Measurements from ENCODE around the gene ZDHHC24.

The ZDHHC24 gene

GRCh38 chr11:66510271-66510989 lies 35.4 kb downstream of the ZDHHC24 start, which contains the start of gene BBS1:
TSS of gene BBS1 (plus strand) at chr11:66510635. CDS start at chr11:66510660, 25 bp downstream.
- H3K27ac ChIP-seq (ENCODE audit: low read length), result peak within 1 kb of the TSS; percentile 6

GRCh38 chr11:66509131-66509561 lies 36.7 kb downstream of the ZDHHC24 start:
- Histone ChIP-seq H3K9ac (ENCODE audit: low read depth, low read length) (no peak overlapping the region), H3K27me3 (ENCODE audit: insufficient read depth, low read length) (no peaks in the 10 kb centered on the region), H3K4me3 (ENCODE audit: low read length) (no peak overlapping the region), H3K9me3 (ENCODE audit: insufficient read depth, low read depth, low read length) (no peaks in the 10 kb centered on the region), H3K27ac (ENCODE audit: low read length) (no peak overlapping the region), H3K4me1 (ENCODE audit: insufficient read depth, low read length) (peaks cover 4% of the 10 kb centered on the region; the same call in 1 of the 2 replicates), H3K36me3 (ENCODE audit: insufficient read depth, low read depth, low read length) (peaks cover 18% of the 10 kb centered on the region; the same call in 1 of the 2 replicates)

More at GRCh38 chr11:66510271-66510989, 35.4 kb downstream of the ZDHHC24 start, which contains the start of gene BBS1:
- H3K4me3 ChIP-seq (ENCODE audit: low read length), result peak within 1 kb of the TSS; percentile 80
- no peaks in the 10 kb centered on the region for H3K9me3 ChIP-seq (ENCODE audit: insufficient read depth, low read depth, low read length)
- peaks cover 11% of the 10 kb centered on the region; the same call in 1 of the 2 replicates for H3K36me3 ChIP-seq (ENCODE audit: insufficient read depth, low read depth, low read length)
- no peaks in the 10 kb centered on the region for H3K27me3 ChIP-seq (ENCODE audit: insufficient read depth, low read length)
- H3K4me1 ChIP-seq (ENCODE audit: insufficient read depth, low read length), result peaks cover 4% of the 10 kb centered on the region; the same call in 1 of the 2 replicates
- H3K9ac ChIP-seq (ENCODE audit: low read depth, low read length), result peak within 1 kb of the TSS; percentile 75

GRCh38 chr11:66505276-66505816 lies 40.5 kb downstream of the ZDHHC24 start:
- Histone ChIP-seq H3K27me3 (ENCODE audit: insufficient read depth, low read length) (no peaks in the 10 kb centered on the region), H3K9me3 (ENCODE audit: insufficient read depth, low read depth, low read length) (no peaks in the 10 kb centered on the region), H3K27ac (ENCODE audit: low read length) (no peak overlapping the region), H3K4me1 (ENCODE audit: insufficient read depth, low read length) (no peaks in the 10 kb centered on the region), H3K4me3 (ENCODE audit: low read length) (no peak overlapping the region), H3K9ac (ENCODE audit: low read depth, low read length) (no peak overlapping the region), H3K36me3 (ENCODE audit: insufficient read depth, low read depth, low read length) (peaks cover 23% of the 10 kb centered on the region; the same call in 1 of the 2 replicates)

GRCh38 chr11:66498506-66498905 lies 47.3 kb downstream of the ZDHHC24 start:
- no peak overlapping the region for H3K9ac ChIP-seq (ENCODE audit: low read depth, low read length)
- no peaks in the 10 kb centered on the region for H3K27me3 ChIP-seq (ENCODE audit: insufficient read depth, low read length)
- no peak overlapping the region for H3K27ac ChIP-seq (ENCODE audit: low read length)
- H3K4me3 ChIP-seq (ENCODE audit: low read length), result no peak overlapping the region
- peaks cover 36% of the 10 kb centered on the region for H3K36me3 ChIP-seq (ENCODE audit: insufficient read depth, low read depth, low read length)
- no peaks in the 10 kb centered on the region for H3K9me3 ChIP-seq (ENCODE audit: insufficient read depth, low read depth, low read length)
- H3K4me1 ChIP-seq (ENCODE audit: insufficient read depth, low read length), result no peaks in the 10 kb centered on the region

GRCh38 chr11:66497206-66497605 lies 48.6 kb downstream of the ZDHHC24 start:
- H3K27me3 ChIP-seq (ENCODE audit: insufficient read depth, low read length), result no peaks in the 10 kb centered on the region
- H3K4me3 ChIP-seq (ENCODE audit: low read length), result no peak overlapping the region
- no peak overlapping the region for H3K9ac ChIP-seq (ENCODE audit: low read depth, low read length)
- no peak overlapping the region for H3K27ac ChIP-seq (ENCODE audit: low read length)
- no peaks in the 10 kb centered on the region for H3K9me3 ChIP-seq (ENCODE audit: insufficient read depth, low read depth, low read length)
- H3K36me3 ChIP-seq (ENCODE audit: insufficient read depth, low read depth, low read length), result peaks cover 47% of the 10 kb centered on the region
- H3K4me1 ChIP-seq (ENCODE audit: insufficient read depth, low read length), result no peaks in the 10 kb centered on the region

GRCh38 chr11:66495401-66495854 lies 50.4 kb downstream of the ZDHHC24 start:
- Histone ChIP-seq H3K4me1 (ENCODE audit: insufficient read depth, low read length) (peaks cover 3% of the 10 kb centered on the region; the same call in 1 of the 2 replicates), H3K4me3 (ENCODE audit: low read length) (no peak overlapping the region), H3K27me3 (ENCODE audit: insufficient read depth, low read length) (no peaks in the 10 kb centered on the region), H3K9ac (ENCODE audit: low read depth, low read length) (no peak overlapping the region), H3K27ac (ENCODE audit: low read length) (no peak overlapping the region), H3K9me3 (ENCODE audit: insufficient read depth, low read depth, low read length) (no peaks in the 10 kb centered on the region), H3K36me3 (ENCODE audit: insufficient read depth, low read depth, low read length) (peaks cover 55% of the 10 kb centered on the region)

GRCh38 chr11:66494935-66495334 lies 50.9 kb downstream of the ZDHHC24 start:
- peaks cover 3% of the 10 kb centered on the region; the same call in 1 of the 2 replicates for H3K4me1 ChIP-seq (ENCODE audit: insufficient read depth, low read length)
- H3K27me3 ChIP-seq (ENCODE audit: insufficient read depth, low read length), result no peaks in the 10 kb centered on the region
- H3K27ac ChIP-seq (ENCODE audit: low read length), result no peak overlapping the region
- peaks cover 50% of the 10 kb centered on the region for H3K36me3 ChIP-seq (ENCODE audit: insufficient read depth, low read depth, low read length)
- H3K9ac ChIP-seq (ENCODE audit: low read depth, low read length), result no peak overlapping the region
- no peaks in the 10 kb centered on the region for H3K9me3 ChIP-seq (ENCODE audit: insufficient read depth, low read depth, low read length)
- no peak overlapping the region for H3K4me3 ChIP-seq (ENCODE audit: low read length)

- Histone ChIP-seq H3K36me3 (ENCODE audit: insufficient read depth, low read depth, low read length) (peaks cover 54% of the 10 kb centered on the region), H3K27me3 (ENCODE audit: insufficient read depth, low read length) (no peaks in the 10 kb centered on the region), H3K4me1 (ENCODE audit: insufficient read depth, low read length) (peaks cover 3% of the 10 kb centered on the region; the same call in 1 of the 2 replicates), H3K27ac (ENCODE audit: low read length) (no peak overlapping the region), H3K9me3 (ENCODE audit: insufficient read depth, low read depth, low read length) (no peaks in the 10 kb centered on the region), H3K9ac (ENCODE audit: low read depth, low read length) (no peak overlapping the region), H3K4me3 (ENCODE audit: low read length) (no peak overlapping the region)
Measured at GRCh38 chr11:66494458-66494857, 51.4 kb downstream of the ZDHHC24 start.

- H3K4me1 ChIP-seq (ENCODE audit: insufficient read depth, low read length), result peaks cover 3% of the 10 kb centered on the region; the same call in 1 of the 2 replicates
- no peaks in the 10 kb centered on the region for H3K9me3 ChIP-seq (ENCODE audit: insufficient read depth, low read depth, low read length)
- H3K27ac ChIP-seq (ENCODE audit: low read length), result no peak overlapping the region
- no peak overlapping the region for H3K9ac ChIP-seq (ENCODE audit: low read depth, low read length)
- no peak overlapping the region for H3K4me3 ChIP-seq (ENCODE audit: low read length)
- no peaks in the 10 kb centered on the region for H3K27me3 ChIP-seq (ENCODE audit: insufficient read depth, low read length)
- H3K36me3 ChIP-seq (ENCODE audit: insufficient read depth, low read depth, low read length), result peaks cover 59% of the 10 kb centered on the region
Measured at GRCh38 chr11:66493130-66493529, 52.7 kb downstream of the ZDHHC24 start.

- Histone ChIP-seq H3K27ac (ENCODE audit: low read length) (peak overlapping the region; percentile 45), H3K27me3 (ENCODE audit: insufficient read depth, low read length) (no peaks in the 10 kb centered on the region), H3K4me3 (ENCODE audit: low read length) (no peak overlapping the region), H3K36me3 (ENCODE audit: insufficient read depth, low read depth, low read length) (peaks cover 63% of the 10 kb centered on the region), H3K9me3 (ENCODE audit: insufficient read depth, low read depth, low read length) (no peaks in the 10 kb centered on the region), H3K9ac (ENCODE audit: low read depth, low read length) (peak overlapping the region; percentile 5; the same call in 1 of the 2 replicates), H3K4me1 (ENCODE audit: insufficient read depth, low read length) (peaks cover 3% of the 10 kb centered on the region; the same call in 1 of the 2 replicates)
Measured at GRCh38 chr11:66492161-66492865, 53.5 kb downstream of the ZDHHC24 start.

- Histone ChIP-seq H3K4me3 (ENCODE audit: low read length) (no peak overlapping the region), H3K27me3 (ENCODE audit: insufficient read depth, low read length) (no peaks in the 10 kb centered on the region), H3K4me1 (ENCODE audit: insufficient read depth, low read length) (peaks cover 3% of the 10 kb centered on the region; the same call in 1 of the 2 replicates), H3K9me3 (ENCODE audit: insufficient read depth, low read depth, low read length) (no peaks in the 10 kb centered on the region), H3K36me3 (ENCODE audit: insufficient read depth, low read depth, low read length) (peaks cover 59% of the 10 kb centered on the region), H3K9ac (ENCODE audit: low read depth, low read length) (peak overlapping the region; percentile 5; the same call in 1 of the 2 replicates), H3K27ac (ENCODE audit: low read length) (peak overlapping the region; percentile 45)
Measured at GRCh38 chr11:66491315-66491935, 54.4 kb downstream of the ZDHHC24 start.
